PC-3 (cell line): ENCODE measurements around the gene TMEM156.

ENCODE experiments used
- EZH2 ChIP-seq: fragments of 300-600 bp; sonication (generic); IDR thresholded peaks from one replicate; pipeline ENCODE4 v1.6.1; 2017; ENCODE audit warnings: antibody characterized with exemption, mild to moderate bottlenecking, low read length; ENCODE audit not compliant: unreplicated experiment
- EZH2phosphoT487 ChIP-seq: fragments of 300-600 bp; sonication (generic); IDR thresholded peaks from 2 replicates; pipeline ENCODE4 v1.6.1; 2018; ENCODE audit warnings: mild to moderate bottlenecking, antibody characterized with exemption, low read length, borderline replicate concordance
- TF ChIP-seq, protein P1 (sequence below): fragments of 300-600 bp; sonication (generic); conservative IDR thresholded peaks from 2 replicates; pipeline ENCODE4 v1.5.1; 2017; ENCODE audit warnings: antibody characterized with exemption, low read depth, mild to moderate bottlenecking, low read length

GRCh38 chr4:39025552-39026085, 6.6 kb downstream of the TMEM156 start:
- TF ChIP-seq, protein P1, sequence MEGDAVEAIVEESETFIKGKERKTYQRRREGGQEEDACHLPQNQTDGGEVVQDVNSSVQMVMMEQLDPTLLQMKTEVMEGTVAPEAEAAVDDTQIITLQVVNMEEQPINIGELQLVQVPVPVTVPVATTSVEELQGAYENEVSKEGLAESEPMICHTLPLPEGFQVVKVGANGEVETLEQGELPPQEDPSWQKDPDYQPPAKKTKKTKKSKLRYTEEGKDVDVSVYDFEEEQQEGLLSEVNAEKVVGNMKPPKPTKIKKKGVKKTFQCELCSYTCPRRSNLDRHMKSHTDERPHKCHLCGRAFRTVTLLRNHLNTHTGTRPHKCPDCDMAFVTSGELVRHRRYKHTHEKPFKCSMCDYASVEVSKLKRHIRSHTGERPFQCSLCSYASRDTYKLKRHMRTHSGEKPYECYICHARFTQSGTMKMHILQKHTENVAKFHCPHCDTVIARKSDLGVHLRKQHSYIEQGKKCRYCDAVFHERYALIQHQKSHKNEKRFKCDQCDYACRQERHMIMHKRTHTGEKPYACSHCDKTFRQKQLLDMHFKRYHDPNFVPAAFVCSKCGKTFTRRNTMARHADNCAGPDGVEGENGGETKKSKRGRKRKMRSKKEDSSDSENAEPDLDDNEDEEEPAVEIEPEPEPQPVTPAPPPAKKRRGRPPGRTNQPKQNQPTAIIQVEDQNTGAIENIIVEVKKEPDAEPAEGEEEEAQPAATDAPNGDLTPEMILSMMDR = no peak
- TF ChIP-seq EZH2phosphoT487 = no peak
- no peak for TF ChIP-seq EZH2
